MM.1S (cell line): ENCODE data around the gene TSEN34.
"Not testable (repeated sequence)": the region's sequence is repeated elsewhere in the genome, so short reads cannot be mapped to it uniquely, and the experiment has no call there.

Source experiments
- DNase-seq: peaks from one replicate; pipeline ENCODE4 v3.0.0-alpha.2; 2015
- H2AFZ ChIP-seq: fragments of 300-600 bp; sonication (generic); 2 replicates; pipeline ENCODE4 v1.6.0; 2016; ENCODE audit warnings: antibody characterized with exemption, low read length
- H3F3A ChIP-seq: fragments of 300-600 bp; sonication (generic); 2 replicates; pipeline ENCODE4 v1.6.1; 2016; ENCODE audit warnings: mild to moderate bottlenecking, antibody characterized with exemption, low read length, moderate library complexity, mixed read lengths; ENCODE audit not compliant: insufficient read depth
- H3K27ac ChIP-seq: fragments of 300-600 bp; sonication (generic); 2 replicates; pipeline ENCODE4 v1.5.1; 2016; ENCODE audit warnings: mild to moderate bottlenecking, low read length
- H3K27me3 ChIP-seq: fragments of 300-600 bp; sonication (generic); replicated peaks from 2 replicates; pipeline ENCODE4 v1.6.0; 2016; ENCODE audit warnings: low read length; ENCODE audit not compliant: insufficient read depth
- H3K36me3 ChIP-seq: fragments of 300-600 bp; sonication (generic); replicated peaks from 2 replicates; pipeline ENCODE4 v1.6.1; 2016; ENCODE audit warnings: mild to moderate bottlenecking, low read length, mixed read lengths; ENCODE audit not compliant: insufficient read depth
- H3K4me1 ChIP-seq: fragments of 300-600 bp; sonication (generic); 2 replicates; pipeline ENCODE4 v1.6.1; 2016; ENCODE audit warnings: low read length, mixed read lengths
- H3K4me2 ChIP-seq: fragments of 300-600 bp; sonication (generic); 2 replicates; pipeline ENCODE4 v1.6.0; 2016; ENCODE audit warnings: low read depth, low read length
- H3K4me3 ChIP-seq: fragments of 300-600 bp; sonication (generic); 2 replicates; pipeline ENCODE4 v1.5.1; 2016; ENCODE audit warnings: low read length, mixed read lengths
- H3K79me2 ChIP-seq: fragments of 300-600 bp; sonication (generic); 2 replicates; pipeline ENCODE4 v1.6.1; 2016; ENCODE audit warnings: mixed run types, low read length, mixed read lengths
- H3K9ac ChIP-seq: fragments of 300-600 bp; sonication (generic); 2 replicates; pipeline ENCODE4 v1.6.1; 2016; ENCODE audit warnings: low read length, mixed read lengths
- H3K9me2 ChIP-seq: fragments of 300-600 bp; sonication (generic); replicated peaks from 2 replicates; pipeline ENCODE4 v1.6.1; 2016; ENCODE audit warnings: mild to moderate bottlenecking, low read length, mixed read lengths; ENCODE audit not compliant: insufficient read depth
- H3K9me3 ChIP-seq: fragments of 300-600 bp; sonication (generic); replicated peaks from 2 replicates; pipeline ENCODE4 v1.6.1; 2016; ENCODE audit warnings: mild to moderate bottlenecking, low read length, mixed read lengths; ENCODE audit not compliant: insufficient read depth
- H4K20me1 ChIP-seq: fragments of 300-600 bp; sonication (generic); 2 replicates; pipeline ENCODE4 v1.6.1; 2016; ENCODE audit warnings: mild to moderate bottlenecking, low read length, moderate library complexity, mixed read lengths; ENCODE audit not compliant: insufficient read depth
- CTCF ChIP-seq: fragments of 300-600 bp; sonication (generic); IDR thresholded peaks from 2 replicates; pipeline ENCODE4 v1.5.1; 2016; ENCODE audit warnings: antibody characterized with exemption, low read length, mixed read lengths
- EZH2 ChIP-seq: fragments of 300-600 bp; sonication (generic); optimal IDR thresholded peaks from 2 replicates; pipeline ENCODE3; 2017; ENCODE audit warnings: low read depth, mild to moderate bottlenecking, antibody characterized with exemption, low read length, mixed read lengths
- EZH2phosphoT487 ChIP-seq: fragments of 300-600 bp; sonication (generic); IDR thresholded peaks from 2 replicates; pipeline ENCODE4 v1.6.1; 2018; ENCODE audit warnings: antibody characterized with exemption, low read length

The TSEN34 gene

GRCh38 chr19:54230031-54230430 is 38.9 kb downstream of the TSEN34 start:
- TF ChIP-seq EZH2 = no peak
- TF ChIP-seq CTCF = no peak
- TF ChIP-seq EZH2phosphoT487 = no peak
- Histone ChIP-seq H3K27ac (no peak overlapping the region), H3K9me3 (no peaks in the 10 kb centered on the region), H4K20me1 (no peaks in the 10 kb centered on the region), H3K4me2 (no peak overlapping the region), H3K27me3 (peaks cover 21% of the 10 kb centered on the region), H3K9ac (no peak overlapping the region), H3K4me3 (no peak overlapping the region), H3K9me2 (no peaks in the 10 kb centered on the region), H3F3A (no peaks in the 10 kb centered on the region), H3K79me2 (no peaks in the 10 kb centered on the region), H3K36me3 (no peaks in the 10 kb centered on the region), H2AFZ (no peak overlapping the region), H3K4me1 (no peaks in the 10 kb centered on the region)
- no peak for DNase-seq

- H2AFZ ChIP-seq = no peak overlapping the region
- H3K36me3 ChIP-seq = no peaks in the 10 kb centered on the region
- no peaks in the 10 kb centered on the region for H3F3A ChIP-seq
- no peak overlapping the region for H3K27ac ChIP-seq
- no peak for TF ChIP-seq EZH2phosphoT487
- TF ChIP-seq CTCF = peak; percentile 69
- TF ChIP-seq EZH2 = no peak
- H3K9me2 ChIP-seq = no peaks in the 10 kb centered on the region
- no peaks in the 10 kb centered on the region for H3K4me1 ChIP-seq
- H3K27me3 ChIP-seq = peaks cover 24% of the 10 kb centered on the region
- H4K20me1 ChIP-seq = no peaks in the 10 kb centered on the region
- no peak overlapping the region for H3K4me3 ChIP-seq
- H3K4me2 ChIP-seq = no peak overlapping the region
- DNase-seq = peak; percentile 53
- H3K9ac ChIP-seq = no peak overlapping the region
- no peaks in the 10 kb centered on the region for H3K9me3 ChIP-seq
- H3K79me2 ChIP-seq = no peaks in the 10 kb centered on the region
Observed at GRCh38 chr19:54231077-54231931, 40.2 kb downstream of the TSEN34 start.

- Histone ChIP-seq H4K20me1 (no peaks in the 10 kb centered on the region), H3K9me2 (no peaks in the 10 kb centered on the region), H3K9ac (no peak overlapping the region), H3K27ac (no peak overlapping the region), H3K36me3 (no peaks in the 10 kb centered on the region), H3K4me3 (no peak overlapping the region), H3K4me1 (no peaks in the 10 kb centered on the region), H2AFZ (no peak overlapping the region), H3K79me2 (no peaks in the 10 kb centered on the region), H3K9me3 (no peaks in the 10 kb centered on the region), H3F3A (no peaks in the 10 kb centered on the region), H3K4me2 (no peak overlapping the region), H3K27me3 (peaks cover 16% of the 10 kb centered on the region)
- TF ChIP-seq EZH2 = no peak
- TF ChIP-seq EZH2phosphoT487 = no peak
- TF ChIP-seq CTCF = no peak
- DNase-seq = no peak
Observed at GRCh38 chr19:54233941-54234340, 42.8 kb downstream of the TSEN34 start.

- H3K9ac ChIP-seq, DNase-seq: not testable (repeated sequence)
Observed at GRCh38 chr19:54239491-54240371, 48.6 kb downstream of the TSEN34 start.

More at GRCh38 chr19:54239491-54240371, 48.6 kb downstream of the TSEN34 start:
- H3K27me3 ChIP-seq, H3K4me3 ChIP-seq, H3F3A ChIP-seq, H3K9me3 ChIP-seq, H3K27ac ChIP-seq, H3K4me2 ChIP-seq, H3K4me1 ChIP-seq, H4K20me1 ChIP-seq, H3K9me2 ChIP-seq, H3K36me3 ChIP-seq, H3K79me2 ChIP-seq, H2AFZ ChIP-seq: not testable (repeated sequence)
